A673 (cell line): Measurements from ENCODE around the gene GSG1L2. TPM values are rescaled to one million over a fixed set of nuclear protein-coding genes. Genes with fewer than 3 reads are reported as not detected.

Experiments
- BruUV-seq: library from RNA; stranded (reverse); fragments of 400-500 nt; replicated peaks from 2 replicates; lab custom pipeline; 2021; lab: Mats Ljungman, UMichigan
- CTCF ChIA-PET: fragments of 300-600 bp; sonication (Branson Sonifier 250); formaldehyde crosslinking; loops from one replicate; lab custom pipeline; 2022; ENCODE audit warnings: antibody characterized with exemption; lab: Charles Lee
- POLR2A ChIA-PET: fragments of 300-600 bp; sonication (Branson Sonifier 250); formaldehyde crosslinking; loops from one replicate; lab custom pipeline; 2022; ENCODE audit warnings: antibody characterized with exemption; ENCODE audit not compliant: low non-redundant PET; lab: Charles Lee
- DNase-seq: peaks from one replicate; pipeline ENCODE4 v3.0.0-alpha.2; 2015; ENCODE audit warnings: low spot score
- H3K27ac ChIP-seq: fragments of 200-600 bp; sonication (generic); 2 replicates; pipeline ENCODE4 v1.5.1; 2016; ENCODE audit warnings: mixed run types, low read depth, mild to moderate bottlenecking, mixed read lengths, antibody characterized with exemption, low read length; ENCODE audit not compliant: poor library complexity, severe bottlenecking
- H3K27me3 ChIP-seq: fragments of 200-600 bp; sonication (generic); replicated peaks from 2 replicates; pipeline ENCODE4 v1.6.1; 2017; ENCODE audit warnings: mixed run types, low read depth, mild to moderate bottlenecking, mixed read lengths, antibody characterized with exemption, low read length; ENCODE audit not compliant: insufficient read depth, poor library complexity
- H3K36me3 ChIP-seq: fragments of 200-600 bp; sonication (generic); 2 replicates; pipeline ENCODE4 v1.6.1; 2016; ENCODE audit warnings: mixed run types, mild to moderate bottlenecking, mixed read lengths, antibody characterized with exemption, low read length; ENCODE audit not compliant: insufficient read depth, poor library complexity, severe bottlenecking
- H3K4me1 ChIP-seq: fragments of 200-600 bp; sonication (generic); 2 replicates; pipeline ENCODE4 v1.6.1; 2017; ENCODE audit warnings: mixed run types, mild to moderate bottlenecking, mixed read lengths, antibody characterized with exemption, low read length; ENCODE audit not compliant: insufficient read depth, poor library complexity, severe bottlenecking
- H3K4me3 ChIP-seq: fragments of 200-600 bp; sonication (generic); 2 replicates; pipeline ENCODE4 v1.5.1; 2016; ENCODE audit warnings: low read depth, mixed run types, mild to moderate bottlenecking, mixed read lengths, low read length; ENCODE audit not compliant: poor library complexity, severe bottlenecking
- H3K9me3 ChIP-seq: fragments of 200-600 bp; sonication (generic); 2 replicates; pipeline ENCODE4 v1.6.1; 2016; ENCODE audit warnings: mixed run types, low read depth, mild to moderate bottlenecking, mixed read lengths, antibody characterized with exemption, low read length; ENCODE audit not compliant: poor library complexity, severe bottlenecking
- EZH2 ChIP-seq: fragments of 200-600 bp; sonication (generic); IDR thresholded peaks from 2 replicates; pipeline ENCODE4 v1.6.1; 2017; ENCODE audit warnings: borderline replicate concordance, low read depth, mild to moderate bottlenecking, mixed read lengths, antibody characterized with exemption, low read length; ENCODE audit not compliant: poor library complexity, severe bottlenecking
- intact Hi-C: fragments of 100-400 bp; cut with micrococcal nuclease; formaldehyde crosslinking; loops from one replicate; pipeline ENCODE4 v1.10.0; 2022; ENCODE audit not compliant: unreplicated experiment
- total RNA-seq: library from RNA; stranded (reverse); gene quantifications from 2 replicates; pipeline ENCODE4 v1.2.3, GENCODE V29; 2021
- TF ChIP-seq, protein P1 (sequence below): fragments of 300-800, 200-600 bp; sonication (generic); conservative IDR thresholded peaks from 2 replicates; pipeline ENCODE4 v1.5.1; 2017; ENCODE audit warnings: low read depth, mild to moderate bottlenecking, antibody characterized with exemption, low read length, moderate library complexity, mixed read lengths

Gene GSG1L2
- total RNA-seq, 1 experiment from 2014 or later = not detected

DNA sequence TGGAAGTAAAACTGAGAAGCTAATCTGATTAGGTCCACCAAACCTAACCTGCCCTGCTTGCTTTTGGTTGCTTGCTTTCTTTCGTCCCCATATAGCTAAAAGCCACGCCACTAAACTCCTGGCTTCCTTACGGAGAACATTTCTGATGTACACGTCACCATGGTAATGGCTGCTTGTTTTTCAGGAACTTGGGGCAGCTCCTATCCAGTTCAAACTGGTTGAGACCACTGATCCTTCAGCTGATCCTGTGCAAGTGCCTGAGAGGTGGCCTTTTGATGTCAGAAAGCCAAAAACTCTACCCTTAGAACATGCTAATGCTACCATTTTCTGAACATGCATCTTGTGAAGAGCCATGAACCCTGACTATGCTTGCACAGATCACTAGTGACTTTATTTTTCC lies 16.1 kb downstream of the GSG1L2 start:
- no TSS peak for BruUV-seq
- ChIA-PET CTCF (no interaction called here), POLR2A (no interaction called here)
- Histone ChIP-seq H3K27me3 (peaks cover 43% of the 10 kb centered on the region), H3K4me1 (no peaks in the 10 kb centered on the region), H3K9me3 (no peaks in the 10 kb centered on the region), H3K36me3 (no peaks in the 10 kb centered on the region), H3K4me3 (no peak overlapping the region), H3K27ac (no peak overlapping the region)
- DNase-seq = no peak
- intact Hi-C loops = no loop called here
- TF ChIP-seq, protein P1, sequence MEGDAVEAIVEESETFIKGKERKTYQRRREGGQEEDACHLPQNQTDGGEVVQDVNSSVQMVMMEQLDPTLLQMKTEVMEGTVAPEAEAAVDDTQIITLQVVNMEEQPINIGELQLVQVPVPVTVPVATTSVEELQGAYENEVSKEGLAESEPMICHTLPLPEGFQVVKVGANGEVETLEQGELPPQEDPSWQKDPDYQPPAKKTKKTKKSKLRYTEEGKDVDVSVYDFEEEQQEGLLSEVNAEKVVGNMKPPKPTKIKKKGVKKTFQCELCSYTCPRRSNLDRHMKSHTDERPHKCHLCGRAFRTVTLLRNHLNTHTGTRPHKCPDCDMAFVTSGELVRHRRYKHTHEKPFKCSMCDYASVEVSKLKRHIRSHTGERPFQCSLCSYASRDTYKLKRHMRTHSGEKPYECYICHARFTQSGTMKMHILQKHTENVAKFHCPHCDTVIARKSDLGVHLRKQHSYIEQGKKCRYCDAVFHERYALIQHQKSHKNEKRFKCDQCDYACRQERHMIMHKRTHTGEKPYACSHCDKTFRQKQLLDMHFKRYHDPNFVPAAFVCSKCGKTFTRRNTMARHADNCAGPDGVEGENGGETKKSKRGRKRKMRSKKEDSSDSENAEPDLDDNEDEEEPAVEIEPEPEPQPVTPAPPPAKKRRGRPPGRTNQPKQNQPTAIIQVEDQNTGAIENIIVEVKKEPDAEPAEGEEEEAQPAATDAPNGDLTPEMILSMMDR = no peak
- TF ChIP-seq EZH2 = no peak

DNA sequence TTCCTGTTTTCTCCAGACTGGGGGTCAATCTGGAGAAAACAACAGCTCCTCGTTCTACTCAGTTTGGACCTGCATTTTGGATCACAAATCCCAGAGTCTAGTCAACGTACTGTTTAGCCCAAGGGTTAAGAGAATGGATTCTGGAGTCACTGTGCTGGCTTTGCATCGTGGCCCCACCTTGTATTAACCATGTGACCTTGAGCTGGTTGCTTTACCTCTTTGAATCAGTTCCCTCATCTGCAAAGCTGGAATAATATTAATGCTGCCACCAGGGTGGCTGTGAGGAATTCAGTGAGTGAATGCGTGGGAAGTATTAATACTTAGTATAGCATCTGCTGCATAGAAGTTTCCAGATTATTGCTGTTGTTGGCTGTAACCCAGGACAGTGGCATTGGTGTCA lies 19.2 kb downstream of the GSG1L2 start:
- DNase-seq = no peak
- POLR2A ChIA-PET = no interaction called here
- Histone ChIP-seq H3K4me1 (no peaks in the 10 kb centered on the region), H3K27me3 (peaks cover 28% of the 10 kb centered on the region), H3K36me3 (no peaks in the 10 kb centered on the region), H3K27ac (no peak overlapping the region), H3K4me3 (no peak overlapping the region), H3K9me3 (no peaks in the 10 kb centered on the region)
- CTCF ChIA-PET = no interaction called here
- intact Hi-C loops = no loop called here
- TF ChIP-seq, protein P1 = no peak
- no peak for TF ChIP-seq EZH2
- no TSS peak for BruUV-seq

DNA sequence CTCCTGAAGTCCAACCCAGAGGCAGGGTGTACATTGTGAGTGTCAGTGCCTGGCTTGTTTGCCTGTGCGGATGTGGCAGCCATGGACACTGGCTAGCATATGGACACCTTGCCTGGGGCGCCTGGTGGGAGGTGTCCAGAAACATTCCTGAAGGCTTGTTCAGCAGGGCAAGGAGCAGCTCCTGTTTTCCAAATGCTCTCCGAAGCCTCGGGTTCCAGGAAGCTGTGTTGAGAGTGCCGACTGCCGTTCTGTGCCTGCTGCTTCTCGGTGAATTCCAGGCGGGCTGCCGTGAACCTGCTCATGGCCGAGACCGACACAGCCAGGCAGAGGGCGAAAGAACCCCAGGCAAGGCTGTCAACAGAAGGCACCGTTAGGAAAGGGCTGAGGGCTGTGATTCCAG lies 19.6 kb downstream of the GSG1L2 start:
- CTCF ChIA-PET = no interaction called here
- no peak for DNase-seq

More for the DNA sequence above, 19.6 kb downstream of the GSG1L2 start:
- Histone ChIP-seq H3K27me3 (peaks cover 27% of the 10 kb centered on the region), H3K27ac (no peak overlapping the region), H3K36me3 (no peaks in the 10 kb centered on the region), H3K9me3 (no peaks in the 10 kb centered on the region), H3K4me3 (no peak overlapping the region), H3K4me1 (no peaks in the 10 kb centered on the region)
- intact Hi-C loops = no loop called here
- BruUV-seq = no TSS peak
- POLR2A ChIA-PET = no interaction called here
- TF ChIP-seq, protein P1 = no peak
- no peak for TF ChIP-seq EZH2
